Activated B cell treated with CpG ODN at 0.5 μM for 24 hours (primary cell): ENCODE data around the gene PHKA2. TPM values are rescaled to one million over a fixed set of nuclear protein-coding genes. Genes with fewer than 3 reads are reported as not detected.

Source experiments
- ATAC-seq: fragments of 200-7000 bp; cut with Tn5 transposase; one replicate; pipeline ENCODE4 v1.10.0; 2021; ENCODE audit warnings: low read depth, mild to moderate bottlenecking, moderate library complexity
- CTCF ChIA-PET: fragments of 350-600 bp; sonication (Branson Sonifier 250); formaldehyde crosslinking; loops from one replicate; lab custom pipeline; 2021; ENCODE audit warnings: antibody characterized with exemption; lab: Charles Lee
- POLR2A ChIA-PET: fragments of 350-600 bp; sonication (Branson Sonifier 250); formaldehyde crosslinking; loops from one replicate; lab custom pipeline; 2021; ENCODE audit warnings: antibody characterized with exemption; lab: Charles Lee
- DNase-seq: peaks from one replicate; pipeline ENCODE4 v3.0.0; 2022
- H3K27ac Mint-ChIP-seq: one replicate; pipeline ENCODE4 v1.8.0; 2020; ENCODE audit warnings: mixed read lengths
- H3K27me3 Mint-ChIP-seq: one replicate; pipeline ENCODE4 v1.8.0; 2021; ENCODE audit warnings: mixed read lengths
- H3K36me3 Mint-ChIP-seq: one replicate; pipeline ENCODE4 v1.8.0; 2021; ENCODE audit warnings: low read depth, mixed read lengths
- H3K4me1 Mint-ChIP-seq: one replicate; pipeline ENCODE4 v1.8.0; 2021; ENCODE audit warnings: mixed read lengths
- H3K4me3 Mint-ChIP-seq: one replicate; pipeline ENCODE4 v1.8.0; 2020; ENCODE audit warnings: mild to moderate bottlenecking, mixed read lengths
- H3K9me3 Mint-ChIP-seq: one replicate; pipeline ENCODE4 v1.8.0; 2020; ENCODE audit warnings: mixed read lengths
- CTCF ChIP-seq: fragments of 200-600 bp; IDR thresholded peaks from one replicate; pipeline ENCODE4 v1.8.0; 2022; ENCODE audit warnings: antibody characterized with exemption, mild to moderate bottlenecking
- intact Hi-C: fragments of 100-400 bp; cut with micrococcal nuclease; formaldehyde crosslinking; loops from one replicate; pipeline ENCODE4 v1.15.1; 2024
- total RNA-seq: library from RNA; stranded (reverse); gene quantifications from 2 replicates; pipeline ENCODE4 v1.2.3, GENCODE V29; 2022

The PHKA2 gene
- total RNA-seq, 1 donor from 2014 or later: 41.9 TPM

DNA sequence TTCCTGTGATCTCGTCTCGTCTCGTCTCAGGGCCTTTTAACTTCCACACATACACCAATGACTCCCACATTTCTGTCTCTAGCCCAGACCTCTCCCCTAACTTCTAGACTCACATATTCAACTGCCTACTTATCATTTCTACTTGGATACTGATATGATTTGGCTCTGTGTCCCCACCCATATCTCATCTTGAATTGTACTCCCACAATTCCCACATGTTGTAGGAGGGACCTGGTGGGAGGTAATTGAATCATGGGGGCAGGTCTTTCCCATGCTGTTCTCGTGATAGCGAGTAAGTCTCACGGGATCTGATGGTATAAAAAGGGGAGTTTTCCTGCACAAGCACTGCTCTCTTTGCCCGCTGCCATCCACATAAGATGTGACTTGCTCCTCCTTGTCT is 8.9 kb downstream of the PHKA2 start:
- Mint-ChIP-seq H3K4me3 (no peak overlapping the region), H3K27me3 (no peaks in the 10 kb centered on the region), H3K36me3 (peaks cover 1% of the 10 kb centered on the region), H3K4me1 (no peaks in the 10 kb centered on the region), H3K27ac (no peak overlapping the region), H3K9me3 (no peaks in the 10 kb centered on the region)
- no peak for TF ChIP-seq CTCF
- POLR2A ChIA-PET: no interaction called here
- no peak for ATAC-seq
- CTCF ChIA-PET: no interaction called here
- intact Hi-C loops: no loop called here
- no peak for DNase-seq

DNA sequence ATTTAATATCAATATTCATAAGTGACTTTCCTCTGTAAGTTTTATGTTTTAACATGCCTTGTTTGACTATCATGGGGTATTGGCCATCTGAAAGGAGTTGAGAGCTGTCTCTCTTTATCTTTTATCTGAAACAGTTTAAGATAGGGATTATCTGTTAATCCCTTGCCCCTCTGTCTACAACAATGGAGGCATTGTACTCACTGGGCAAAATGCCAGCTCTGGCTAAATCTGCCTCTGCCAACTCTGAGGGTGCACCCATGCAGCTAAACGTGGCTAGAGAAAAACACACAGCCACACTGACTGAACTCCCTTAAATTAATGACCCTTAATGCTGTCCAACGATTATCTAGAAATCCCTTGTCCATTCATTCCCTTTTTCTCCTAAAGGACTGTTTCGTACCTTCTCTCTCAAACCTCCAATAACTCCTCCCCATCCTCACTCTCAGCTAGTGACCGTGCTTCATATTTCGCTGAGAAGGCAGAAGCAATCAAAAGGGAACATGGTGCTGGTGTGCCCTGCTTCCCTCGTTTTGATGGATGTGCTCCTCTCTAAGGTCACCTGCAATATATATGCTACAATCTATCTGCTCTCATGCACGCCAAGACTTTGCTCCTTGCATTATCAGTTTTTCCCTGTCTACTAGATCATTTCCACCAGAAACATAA is 10.3 kb downstream of the PHKA2 start:
- ChIA-PET CTCF (no interaction called here), POLR2A (no interaction called here)
- Mint-ChIP-seq H3K27me3 (no peaks in the 10 kb centered on the region), H3K36me3 (peaks cover 1% of the 10 kb centered on the region), H3K4me1 (no peaks in the 10 kb centered on the region), H3K9me3 (no peaks in the 10 kb centered on the region), H3K27ac (no peak overlapping the region), H3K4me3 (no peak overlapping the region)
- no peak for TF ChIP-seq CTCF
- intact Hi-C loops: no loop called here
- no peak for DNase-seq
- ATAC-seq: no peak

- no peaks in the 10 kb centered on the region for H3K9me3 Mint-ChIP-seq
- POLR2A ChIA-PET: no interaction called here
- no peak for TF ChIP-seq CTCF
- intact Hi-C loops: no loop called here
- CTCF ChIA-PET: no interaction called here
- H3K4me3 Mint-ChIP-seq: no peak overlapping the region
- H3K36me3 Mint-ChIP-seq: peaks cover 5% of the 10 kb centered on the region
- no peaks in the 10 kb centered on the region for H3K27me3 Mint-ChIP-seq
- no peaks in the 10 kb centered on the region for H3K4me1 Mint-ChIP-seq
- no peak overlapping the region for H3K27ac Mint-ChIP-seq
- no peak for ATAC-seq
- no peak for DNase-seq
These were observed 12.4 kb downstream of the PHKA2 start for GRCh38 chrX:18971506-18971905.

- Mint-ChIP-seq H3K4me3 (no peak overlapping the region), H3K27me3 (no peaks in the 10 kb centered on the region)
These were observed 13.4 kb downstream of the PHKA2 start for GRCh38 chrX:18970465-18970864.

DNA sequence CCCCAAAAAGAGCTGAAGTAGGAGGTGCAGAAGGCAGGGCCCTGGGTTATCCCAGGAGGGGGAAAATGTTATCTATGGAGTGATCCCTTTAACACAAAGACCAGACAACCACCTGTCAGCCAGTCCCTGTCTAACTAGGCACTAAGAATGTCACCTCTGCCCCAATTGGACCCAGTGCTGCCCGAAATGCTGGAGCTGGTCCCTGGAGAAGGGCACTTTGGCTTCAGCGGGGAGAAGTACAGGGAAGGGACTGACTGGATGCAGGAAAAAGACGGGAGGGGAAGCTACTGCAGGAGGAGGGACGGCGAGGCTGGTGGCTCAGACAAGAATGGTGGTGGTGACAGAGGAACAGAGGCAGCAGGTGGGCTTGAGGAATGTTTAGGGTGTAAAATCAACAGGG is 17.3 kb downstream of the PHKA2 start:
- Mint-ChIP-seq H3K27me3 (no peaks in the 10 kb centered on the region), H3K4me1 (peaks cover 9% of the 10 kb centered on the region), H3K36me3 (peaks cover 5% of the 10 kb centered on the region), H3K4me3 (no peak overlapping the region), H3K9me3 (no peaks in the 10 kb centered on the region), H3K27ac (no peak overlapping the region)
- POLR2A ChIA-PET: no interaction called here
- intact Hi-C loops: no loop called here
- no peak for TF ChIP-seq CTCF
- DNase-seq (no peak), ATAC-seq (no peak)
- CTCF ChIA-PET: no interaction called here

More at GRCh38 chrX:18970465-18970864, 13.4 kb downstream of the PHKA2 start:
- POLR2A ChIA-PET: no interaction called here
- DNase-seq: no peak
- peaks cover 5% of the 10 kb centered on the region for H3K36me3 Mint-ChIP-seq
- no peaks in the 10 kb centered on the region for H3K9me3 Mint-ChIP-seq
- intact Hi-C loops: no loop called here
- no peaks in the 10 kb centered on the region for H3K4me1 Mint-ChIP-seq
- ATAC-seq: no peak
- CTCF ChIA-PET: no interaction called here
- no peak for TF ChIP-seq CTCF
- H3K27ac Mint-ChIP-seq: no peak overlapping the region
